ENCODE data around the gene MAPK13.

GRCh38 chr6:36177166-36177565, 46.9 kb downstream of the MAPK13 start:
- TF ChIP-seq EZH2 (IDR thresholded peaks at IDR 0.05; ENCODE audit: insufficient read depth, poor library complexity, severe bottlenecking) (no peak), EZH2phosphoT487 (IDR thresholded peaks at IDR 0.05; ENCODE audit: insufficient read depth, low read depth) (no peak)
